ENCODE data around the gene PRR14L.
"Not testable (repeated sequence)": the region's sequence is repeated elsewhere in the genome, so short reads cannot be mapped to it uniquely, and the experiment has no call there.

Gene PRR14L

DNA sequence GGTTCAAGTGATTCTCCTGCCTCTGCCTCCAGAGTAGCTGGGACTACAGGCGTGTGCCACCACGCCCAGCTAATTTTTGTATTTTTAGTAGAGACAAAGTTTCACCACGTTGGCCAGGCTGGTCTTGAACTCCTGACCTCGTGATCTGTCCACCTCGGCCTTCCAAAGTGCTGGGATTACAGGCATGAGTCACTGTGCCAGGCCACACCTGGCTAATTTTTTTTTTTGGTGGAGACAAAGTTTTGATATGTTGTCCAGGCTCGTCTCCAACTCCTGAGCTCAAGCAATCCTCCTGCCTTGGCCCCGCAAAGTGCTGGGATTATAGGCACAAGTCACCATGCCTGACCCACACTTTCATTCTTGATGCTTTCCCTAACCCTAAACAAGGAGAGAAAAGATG is 9.6 kb downstream of the PRR14L start:
- not testable (repeated sequence) for DNase-seq (ENCODE audit: low read depth in 2 of 2)

DNA sequence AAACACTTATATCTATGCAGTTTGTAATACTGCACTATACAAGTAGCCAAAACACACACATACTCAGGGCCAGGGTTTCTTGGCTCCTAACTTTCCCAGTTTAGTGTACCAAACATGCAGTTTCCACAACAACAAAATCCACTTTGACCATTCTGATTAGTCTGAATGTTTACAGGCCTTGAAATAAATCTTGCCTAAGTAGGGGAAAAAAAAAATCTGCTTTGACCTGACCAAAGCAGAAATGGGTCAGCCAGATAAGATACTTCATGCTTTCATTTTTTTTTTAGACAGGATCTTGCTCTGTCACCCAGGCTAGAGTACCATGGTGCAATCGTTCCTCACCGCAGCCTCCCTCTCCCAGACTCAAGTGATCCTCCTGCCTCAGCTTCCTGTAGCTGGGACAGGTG is 10.1 kb downstream of the PRR14L start:
- DNase-seq (ENCODE audit: low read depth in 2 of 2): no peak

DNA sequence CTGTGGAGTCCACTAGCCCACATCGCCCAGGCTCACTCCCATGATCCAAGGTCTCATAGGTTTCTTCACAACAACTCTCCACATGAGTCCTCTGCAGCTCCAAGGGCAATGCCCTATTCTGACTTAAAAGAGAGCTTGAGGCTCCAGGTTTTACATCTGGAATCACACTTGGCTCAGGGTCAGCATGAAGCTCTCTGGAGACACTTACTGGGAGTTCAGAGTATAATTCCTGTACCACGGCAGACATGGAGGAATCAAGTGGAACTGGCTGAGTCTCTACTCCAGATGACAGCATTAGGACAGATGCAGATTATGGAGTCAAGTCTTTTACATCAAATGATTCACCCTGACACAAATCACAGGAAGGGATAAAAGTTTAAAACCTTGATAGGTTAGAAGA is 11.4 kb downstream of the PRR14L start:
- DNase-seq (ENCODE audit: low read depth in 2 of 2): no peak

DNA sequence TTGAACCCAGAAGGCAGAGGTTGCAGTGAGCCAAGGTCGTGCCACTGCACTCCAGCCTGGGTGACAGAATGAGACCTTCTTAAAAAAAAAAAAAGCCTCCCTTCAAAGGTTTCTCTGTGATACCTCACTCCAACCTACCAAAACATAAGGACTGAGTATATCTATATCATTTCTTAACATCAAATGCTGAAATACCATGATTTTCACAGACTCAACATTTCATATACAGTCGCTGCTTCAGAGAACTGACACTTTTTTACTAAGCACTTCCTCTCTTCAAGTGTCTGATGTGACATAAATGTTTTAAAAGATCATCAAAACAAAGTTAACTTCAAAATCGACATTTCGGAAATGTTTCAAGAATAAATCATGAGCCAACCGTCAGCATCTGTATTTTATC is 12.0 kb downstream of the PRR14L start:
- no peak for DNase-seq (ENCODE audit: low read depth in 2 of 2)

DNA sequence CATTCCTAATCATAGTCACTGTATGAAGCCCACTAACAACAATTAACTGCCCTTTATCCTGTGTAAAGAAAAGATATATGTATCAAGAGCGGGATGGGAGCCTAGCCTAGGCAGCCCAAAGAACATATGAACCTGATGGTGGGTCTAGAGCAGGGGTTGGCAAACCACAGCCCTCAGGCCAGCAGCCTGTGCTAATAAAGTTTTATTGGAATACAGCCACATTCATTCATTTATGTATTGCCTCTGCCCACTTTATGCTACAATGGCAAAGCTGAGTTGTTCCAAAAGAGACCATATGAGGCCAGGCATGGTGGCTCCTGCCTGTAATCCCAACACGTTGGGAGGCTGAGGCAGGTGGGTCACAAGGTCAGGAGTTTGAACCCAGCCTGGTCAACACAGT is 13.5 kb downstream of the PRR14L start:
- DNase-seq (ENCODE audit: low read depth in 2 of 2): no peak

DNA sequence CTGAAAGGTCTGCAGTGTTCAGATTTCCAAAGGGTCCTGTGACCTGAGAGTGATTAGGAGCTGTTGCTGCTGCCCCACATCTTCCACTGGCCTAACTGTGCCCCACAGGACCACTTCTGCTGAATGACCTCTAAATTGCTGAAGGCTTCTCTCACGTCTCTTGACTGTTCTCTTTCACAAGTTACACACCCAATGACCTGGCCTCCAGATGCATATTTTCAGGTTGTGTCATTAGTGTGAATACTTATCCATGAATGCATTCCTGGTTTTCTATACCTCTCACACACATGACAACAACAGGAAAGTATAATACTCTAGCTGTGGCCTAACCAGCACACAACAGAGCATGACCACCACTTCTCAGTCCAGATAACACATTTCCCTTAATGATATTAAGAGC is 15.4 kb downstream of the PRR14L start:
- no peak for DNase-seq (ENCODE audit: low read depth in 2 of 2)

DNA sequence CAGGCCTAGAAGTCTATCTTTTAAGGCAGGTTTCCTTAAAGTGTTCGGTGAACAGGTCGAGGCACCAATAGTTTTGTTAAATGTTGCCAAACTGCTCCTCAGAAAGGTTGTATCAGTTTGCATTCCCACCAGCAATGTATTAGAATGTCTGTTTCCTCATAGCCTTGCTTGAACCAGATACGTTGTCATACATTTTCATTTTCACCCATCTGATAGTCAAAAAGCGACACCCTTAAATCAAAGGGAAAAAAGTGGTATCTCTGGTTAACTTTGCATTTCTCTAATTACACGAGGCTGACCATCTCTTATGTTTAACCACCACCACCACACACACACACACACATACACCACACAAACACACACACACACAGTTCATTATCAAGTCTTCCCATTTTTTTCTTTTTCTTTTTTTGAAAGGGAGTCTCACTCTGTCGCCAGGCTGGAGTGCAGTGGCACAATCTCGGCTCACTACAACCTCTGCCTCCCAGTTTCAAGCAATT is 16.3 kb downstream of the PRR14L start:
- DNase-seq (ENCODE audit: low read depth in 2 of 2): no peak

DNA sequence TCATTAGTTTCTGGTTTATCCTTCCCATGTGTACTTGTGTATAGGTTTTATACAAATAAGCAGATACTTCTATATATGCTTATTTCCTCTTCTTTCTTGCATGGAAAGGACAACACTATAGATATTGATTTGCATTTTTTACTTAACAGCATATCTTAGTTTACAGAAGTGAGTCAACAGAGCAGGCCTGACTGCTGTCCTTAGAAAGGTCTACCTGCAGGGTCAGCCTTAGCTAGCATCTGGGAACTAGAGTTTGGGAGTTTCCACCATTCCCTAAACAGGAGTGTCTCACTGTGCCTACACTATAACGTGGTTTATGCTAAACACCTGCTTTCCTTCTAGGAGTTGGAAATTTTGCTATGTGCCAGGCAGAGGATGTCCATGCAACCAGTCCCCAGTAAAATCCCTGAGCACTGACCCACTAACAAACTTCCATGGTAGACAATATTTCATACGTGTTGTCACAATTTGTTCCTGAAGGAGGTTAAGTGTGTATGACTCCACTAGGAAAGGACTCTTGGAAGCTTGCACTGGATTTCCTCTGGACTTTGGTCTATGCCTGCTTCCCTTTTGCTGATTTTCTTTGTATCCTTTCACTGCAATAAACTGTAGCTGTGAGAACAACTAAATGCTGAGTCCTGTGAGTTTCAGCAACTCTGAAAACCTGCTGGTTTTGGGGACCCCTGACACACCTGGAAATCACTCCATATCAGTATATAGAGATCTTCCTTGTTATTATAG is 17.7 kb downstream of the PRR14L start:
- DNase-seq (ENCODE audit: low read depth in 2 of 2): no peak

DNA sequence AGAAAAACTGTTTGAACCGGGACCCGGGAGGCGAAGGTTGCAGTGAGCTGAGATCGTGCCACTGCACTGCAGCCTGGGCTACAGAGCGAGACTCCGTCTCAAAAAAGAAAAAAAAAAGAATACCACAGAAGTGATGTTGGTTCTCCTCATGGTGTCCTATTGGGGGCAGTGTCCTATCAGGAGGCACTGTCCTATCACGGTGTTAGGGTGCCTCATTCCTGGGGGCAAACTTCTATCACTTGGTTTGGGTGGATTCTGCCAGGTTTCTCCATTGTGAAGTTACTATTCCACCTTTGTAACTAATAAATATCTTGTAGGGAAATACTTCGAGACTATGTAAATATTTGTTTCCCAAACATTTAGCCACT is 19.6 kb downstream of the PRR14L start:
- no peak for DNase-seq (ENCODE audit: low read depth in 2 of 2)

DNA sequence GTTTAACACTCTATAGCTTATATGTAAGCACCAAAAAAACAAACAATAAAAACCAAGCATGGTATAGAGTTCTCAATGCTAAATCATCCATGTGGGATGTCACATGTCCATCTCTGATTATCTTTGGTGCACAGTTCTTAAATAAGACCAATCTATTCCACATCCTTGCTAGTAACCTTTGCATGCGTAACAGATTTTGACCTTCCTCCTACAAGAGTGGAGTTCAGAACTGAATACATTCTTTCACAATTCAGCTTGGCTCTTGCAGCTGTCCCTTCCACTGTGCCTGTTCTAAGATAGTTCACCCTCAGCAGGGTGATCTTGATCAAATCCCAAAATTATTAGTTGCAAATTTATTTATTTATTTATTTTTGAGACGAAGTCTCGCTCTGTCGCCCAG is 21.1 kb downstream of the PRR14L start:
- no peak for DNase-seq (ENCODE audit: low read depth in 2 of 2)

DNA sequence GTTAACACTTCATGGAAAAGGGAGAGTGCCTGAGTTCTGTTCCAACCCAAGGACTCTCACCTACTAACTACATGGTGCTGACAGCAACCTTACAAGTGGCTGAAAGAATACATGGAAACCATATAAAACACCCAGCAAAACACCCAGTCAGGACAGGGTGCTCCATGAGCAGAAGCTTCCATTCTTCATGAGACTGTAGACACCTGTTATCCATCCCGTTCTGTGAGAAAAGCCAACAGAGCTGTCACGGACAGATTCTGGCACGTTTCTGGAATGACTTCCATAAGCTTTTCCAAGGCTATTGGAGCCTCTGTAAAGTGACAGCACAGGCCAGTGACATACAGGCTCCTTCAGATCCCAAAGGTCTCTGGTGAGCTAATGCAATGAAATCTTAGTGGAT is 23.2 kb downstream of the PRR14L start:
- DNase-seq (ENCODE audit: low read depth in 2 of 2): no peak

DNA sequence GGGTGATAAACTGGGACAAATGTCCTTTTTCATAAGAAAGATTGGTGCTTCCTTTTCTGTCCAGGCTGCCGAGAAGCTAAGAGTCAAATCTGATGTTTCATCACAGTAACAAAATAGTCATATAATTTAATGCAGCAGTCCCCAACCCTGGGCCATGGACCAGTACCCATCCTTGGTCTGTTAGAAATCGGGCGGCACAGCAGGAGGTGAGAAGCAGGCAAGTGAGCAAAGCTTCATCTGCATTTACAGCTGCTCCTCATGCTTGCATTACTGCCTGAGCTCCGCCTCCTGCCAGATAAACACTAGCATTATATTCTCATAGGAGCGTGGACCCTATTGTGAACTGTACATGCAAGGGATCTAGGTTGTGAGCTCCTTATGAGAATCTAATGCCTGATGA is 26.2 kb downstream of the PRR14L start:
- no peak for DNase-seq (ENCODE audit: low read depth in 2 of 2)

DNA sequence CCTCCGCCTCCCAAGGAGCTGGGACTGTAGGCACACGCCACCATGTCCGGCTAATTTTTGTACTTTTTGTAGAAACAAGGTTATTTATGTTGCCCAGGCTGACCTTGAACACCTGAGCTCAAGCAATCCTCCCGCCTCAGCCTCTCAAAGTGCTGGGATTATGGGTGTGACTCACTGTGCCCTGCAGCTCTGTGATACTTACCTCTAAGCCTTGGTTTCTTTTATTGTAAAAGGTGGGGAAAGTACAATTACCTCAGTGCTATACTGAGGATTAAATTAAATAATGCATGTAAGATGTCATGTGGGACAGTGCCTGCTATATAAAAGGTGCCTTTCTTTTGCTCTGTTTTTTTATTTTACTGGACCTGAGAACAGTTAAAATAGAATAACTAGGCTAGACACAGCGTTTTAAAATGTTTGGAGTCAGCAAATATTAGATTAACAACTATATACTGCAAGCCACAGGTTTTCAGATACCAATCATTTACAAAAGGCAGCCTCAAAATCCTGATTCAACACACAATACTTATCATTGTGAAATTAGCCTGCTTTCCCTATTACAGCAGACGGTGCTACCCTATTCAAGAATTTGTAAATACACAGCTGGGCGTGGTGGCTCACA is 30.0 kb downstream of the PRR14L start:
- DNase-seq (ENCODE audit: low read depth in 2 of 2): no peak

DNA sequence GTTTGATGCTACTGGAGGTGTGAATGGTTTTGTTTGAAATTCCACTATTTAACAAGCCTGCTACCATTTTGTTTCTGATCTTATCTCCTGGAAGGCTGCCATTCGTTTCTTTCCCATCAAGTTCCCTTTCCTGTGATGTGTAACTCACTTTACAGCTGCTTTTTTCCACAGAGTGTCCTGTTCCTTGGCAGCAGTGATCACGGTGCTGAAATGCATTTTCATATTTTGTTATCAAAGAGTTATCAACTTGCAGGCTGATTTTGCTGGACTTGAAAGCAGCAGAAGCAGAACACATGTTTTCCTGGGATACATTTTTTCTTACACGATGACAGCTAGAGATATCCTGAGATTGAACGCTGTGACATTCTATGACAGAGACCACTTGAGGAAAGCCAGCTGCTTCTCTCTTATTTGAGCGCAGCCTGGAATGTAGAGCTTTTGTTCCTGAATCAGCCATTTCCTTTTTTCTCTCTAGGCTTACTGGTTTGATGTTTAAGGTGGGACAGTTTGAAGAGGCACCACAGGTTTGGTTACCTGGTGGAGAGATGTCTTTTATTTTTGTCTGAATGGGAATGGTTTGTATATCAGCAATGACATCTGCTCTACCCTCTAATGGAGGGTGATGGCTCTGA is 34.7 kb downstream of the PRR14L start:
- no peak for DNase-seq (ENCODE audit: low read depth in 2 of 2)

DNA sequence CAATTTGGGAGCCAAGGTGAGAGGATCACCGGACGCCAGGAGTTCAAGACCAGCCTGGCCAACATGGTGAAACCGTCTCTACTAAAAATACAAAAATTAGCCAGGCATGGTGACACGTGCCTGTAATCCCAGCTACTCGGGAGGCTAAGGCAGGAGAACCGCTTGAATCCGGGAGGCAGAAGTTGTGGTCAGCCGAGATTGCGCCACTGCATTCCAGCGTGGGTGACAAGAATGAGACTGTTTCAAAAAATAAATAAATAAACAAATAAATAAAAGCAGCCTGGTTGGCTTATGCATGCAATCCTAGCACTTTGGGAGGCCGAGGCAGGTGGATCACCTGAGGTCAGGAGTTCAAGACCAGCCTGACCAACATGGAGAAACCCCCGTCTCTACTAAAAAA is 38.7 kb downstream of the PRR14L start:
- DNase-seq (ENCODE audit: low read depth in 2 of 2): not testable (repeated sequence)

DNA sequence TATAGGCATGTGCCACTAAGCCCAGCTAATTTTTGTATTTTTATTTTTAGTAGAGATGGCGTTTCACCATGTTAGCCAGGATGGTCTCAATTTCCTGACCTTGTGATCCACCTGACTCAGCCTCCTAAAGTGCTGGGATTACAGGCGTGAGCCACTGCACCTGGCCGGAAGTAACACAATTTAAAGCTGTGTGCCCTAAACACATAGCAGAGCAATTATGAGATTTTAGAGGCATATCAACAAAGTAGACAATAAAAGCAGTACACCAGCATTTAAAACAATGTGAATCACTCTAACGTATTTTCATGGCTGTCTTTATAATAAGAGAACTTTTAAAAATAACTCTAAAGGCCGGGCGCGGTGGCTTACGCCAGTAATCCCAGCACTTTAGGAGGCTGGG is 42.4 kb downstream of the PRR14L start:
- DNase-seq (ENCODE audit: low read depth in 2 of 2): no peak

DNA sequence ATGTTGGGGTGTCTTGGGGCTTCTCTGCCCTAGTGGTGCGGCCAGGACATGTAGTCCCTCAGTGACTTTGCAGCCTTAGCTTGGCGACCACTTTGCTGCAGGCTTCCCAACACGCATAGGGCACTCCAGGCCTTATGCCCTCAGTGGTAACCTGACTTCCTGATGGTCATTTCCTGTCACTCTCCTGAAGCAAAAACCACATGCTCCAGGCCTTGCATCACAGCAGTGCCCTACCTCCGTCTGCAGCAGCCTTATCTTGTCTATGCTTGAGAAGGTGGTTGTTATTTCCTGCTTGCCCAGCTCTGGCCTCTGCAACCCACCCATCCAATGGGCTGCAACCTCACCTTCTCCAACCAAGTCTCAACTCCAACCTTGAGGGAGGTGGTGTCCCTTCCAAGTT is 54.5 kb downstream of the PRR14L start:
- DNase-seq (ENCODE audit: low read depth in 2 of 2): no peak

DNA sequence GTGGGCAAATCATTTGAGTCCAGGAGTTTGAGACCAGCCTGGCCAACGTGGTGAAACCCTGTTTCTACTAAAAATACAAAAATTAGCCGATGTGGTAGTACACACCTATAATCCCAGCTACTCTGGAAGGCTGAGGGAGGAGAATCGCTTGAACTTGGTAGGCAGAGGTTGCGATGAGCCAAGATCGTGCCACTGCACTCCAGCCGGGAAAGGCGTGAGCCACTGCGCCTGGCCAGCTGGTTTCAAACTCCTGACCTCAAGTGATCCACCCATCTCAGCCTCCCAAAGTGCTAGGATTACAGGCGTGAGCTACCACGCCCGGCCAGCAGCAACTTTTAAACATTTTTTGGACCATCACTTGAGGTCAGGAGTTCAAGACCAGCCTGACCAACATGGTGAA is 55.9 kb downstream of the PRR14L start:
- not testable (repeated sequence) for DNase-seq (ENCODE audit: low read depth in 2 of 2)

DNA sequence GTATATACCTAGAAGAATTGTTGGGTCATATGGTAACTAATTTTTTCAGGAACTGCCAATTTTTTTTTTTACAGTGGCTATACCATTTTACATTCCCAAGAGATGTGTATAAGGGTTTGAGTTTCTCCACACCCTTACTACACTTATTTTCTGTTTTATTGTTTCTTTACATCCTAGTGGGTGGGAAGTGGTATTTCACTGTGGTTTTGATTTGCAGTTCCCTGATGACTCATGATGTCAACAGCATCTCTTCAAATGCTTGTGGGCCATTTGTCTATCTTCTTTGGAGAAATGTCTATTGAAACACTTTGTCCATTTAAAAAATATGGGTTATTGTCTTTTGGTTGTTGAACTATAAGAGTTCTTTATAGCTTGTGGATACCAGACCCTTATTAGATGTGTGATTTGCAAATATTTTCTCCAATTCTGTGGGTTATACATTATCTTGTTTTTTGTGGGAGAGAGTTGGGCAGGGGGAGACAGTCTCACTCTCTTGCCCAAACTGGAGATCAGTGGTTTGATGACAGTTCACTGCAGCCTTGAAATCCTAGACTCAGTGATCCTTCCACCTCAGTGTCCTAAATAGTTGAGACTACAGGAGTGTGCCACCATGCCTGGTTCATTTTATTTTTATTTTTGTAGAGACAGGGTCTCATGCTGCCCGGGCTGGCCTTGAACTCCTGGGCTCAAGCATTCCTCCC is 57.6 kb downstream of the PRR14L start:
- DNase-seq (ENCODE audit: low read depth in 2 of 2): no peak

DNA sequence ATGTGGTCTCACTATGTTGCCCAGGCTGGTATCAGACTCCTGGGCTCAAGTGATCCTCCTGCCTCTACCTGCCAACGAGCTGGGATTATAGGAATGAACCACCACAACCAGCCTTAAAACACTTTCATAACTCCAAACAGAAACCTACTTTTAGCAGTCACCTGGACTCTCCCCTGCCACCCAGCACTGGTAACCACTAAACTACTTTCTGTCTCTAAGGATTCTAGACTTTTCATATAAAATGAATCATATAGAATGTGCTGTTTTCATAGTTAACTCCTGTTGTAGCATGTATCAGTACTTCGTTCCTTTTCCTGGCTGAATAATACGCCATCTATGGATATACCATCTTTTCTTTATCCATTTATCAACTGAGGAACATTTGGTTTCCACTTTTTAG is 58.5 kb downstream of the PRR14L start:
- DNase-seq (ENCODE audit: low read depth in 2 of 2): no peak

DNA sequence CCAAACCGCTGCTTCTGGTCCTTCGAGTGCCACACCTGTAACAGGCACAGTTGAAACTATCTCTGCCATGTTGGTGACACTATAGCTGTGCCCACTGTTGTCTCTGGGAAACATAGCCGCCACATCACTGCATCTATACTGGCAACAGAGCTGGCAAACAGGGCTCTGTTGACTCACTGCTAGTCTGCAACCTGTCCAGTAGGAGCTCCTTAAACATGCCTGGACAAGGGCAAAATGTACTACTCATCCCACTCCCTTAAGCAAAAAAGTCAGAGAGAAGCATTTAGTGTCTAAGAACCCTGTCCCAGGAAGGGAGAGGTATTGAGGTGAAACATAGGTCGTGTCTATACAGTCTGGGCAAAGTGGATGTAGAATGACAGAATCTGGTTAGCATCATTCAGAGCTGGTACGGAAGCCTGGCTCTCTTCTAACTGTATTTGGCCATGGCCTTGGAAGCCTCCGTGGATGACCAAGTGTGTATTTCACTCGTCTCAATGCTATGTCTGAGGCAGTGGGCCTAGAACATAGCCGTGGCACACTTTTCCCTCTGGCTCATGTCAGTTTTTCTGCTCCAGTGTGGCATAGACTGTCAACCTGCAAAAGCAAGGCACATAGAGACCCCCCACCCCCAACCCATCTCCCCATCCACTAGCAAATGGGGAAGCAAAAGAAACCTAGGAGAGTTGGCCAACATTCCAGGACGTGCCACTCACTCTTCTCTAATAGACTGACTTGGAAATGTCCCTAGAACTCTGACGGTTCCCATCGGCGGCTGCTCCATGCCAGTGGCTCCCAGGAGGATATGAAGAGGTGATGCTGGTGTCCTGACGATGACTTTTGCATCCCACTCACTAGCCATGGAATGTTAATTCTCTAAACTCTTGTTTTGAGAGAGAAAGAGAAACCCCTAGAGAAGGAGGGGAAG is 66.5 kb downstream of the PRR14L start:
- DNase-seq (ENCODE audit: low read depth in 2 of 2): no peak

DNA sequence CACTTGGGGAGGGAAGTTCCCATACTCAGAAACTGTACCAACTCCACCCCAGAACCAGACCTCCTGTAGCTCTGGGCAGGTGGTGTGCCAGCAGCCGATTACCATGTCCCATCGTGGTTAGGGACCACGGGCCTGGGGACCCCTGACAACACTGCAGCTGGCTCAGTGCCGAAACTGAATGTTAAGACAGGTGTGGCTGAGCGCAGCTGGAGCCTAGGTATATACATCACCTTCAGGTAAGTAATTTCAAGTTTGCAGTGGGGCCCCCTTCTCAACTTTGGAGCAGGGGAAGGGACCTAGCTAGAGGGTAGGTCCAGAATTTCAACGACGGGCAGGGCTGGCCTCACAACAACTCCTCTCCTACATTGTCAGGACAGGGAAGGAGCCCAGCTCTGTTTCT is 67.2 kb downstream of the PRR14L start:
- no peak for DNase-seq (ENCODE audit: low read depth in 2 of 2)
